Esophagus squamous epithelium (tissue), 5 donors: ENCODE data around the gene CMTM8. TPM values are rescaled to one million over a fixed set of nuclear protein-coding genes. Genes with fewer than 3 reads are reported as not detected.

Experiments used
- DNase-seq: peaks from one replicate; lab custom pipeline; 2025; lab: John Stamatoyannopoulos, UW
- H3K27ac ChIP-seq, 4 donors: fragments of 200-600 bp; sonication (generic); one replicate each; pipeline ENCODE4 v1.5.1; 2016 to 2019; ENCODE audit warnings: mild to moderate bottlenecking in 1 of 4
- H3K27me3 ChIP-seq, 4 donors: fragments of 200-600 bp; sonication (generic); 1 replicate in 3 of 4; 2 replicates in 1 of 4; pipeline versions ENCODE4 v1.5.1 to v1.6.0; 2017 to 2021; ENCODE audit warnings: antibody characterized with exemption in 1 of 4
- H3K36me3 ChIP-seq, 3 donors: fragments of 200-600 bp; sonication (generic); one replicate each; pipeline ENCODE4 v1.5.1; 2016 to 2019
- H3K4me1 ChIP-seq, 3 donors: fragments of 200-600 bp; sonication (generic); one replicate each; pipeline ENCODE4 v1.5.1; 2017 to 2019
- H3K4me3 ChIP-seq, 4 donors: fragments of 200-600 bp; sonication (generic); 1 replicate in 3 of 4; 2 replicates in 1 of 4; pipeline ENCODE4 v1.5.1; 2016 to 2019; ENCODE audit warnings: mild to moderate bottlenecking in 2 of 4, moderate library complexity in 1 of 4
- H3K9me3 ChIP-seq, 3 donors: fragments of 200-600 bp; sonication (generic); one replicate each; pipeline ENCODE4 v1.5.1; 2016 to 2019
- CTCF ChIP-seq, 6 experiments: fragments of 450-650 bp in 4 of 6; fragments of 200-600 bp in 2 of 6; sonication (generic) in 2 of 6; IDR thresholded peaks; one replicate each; pipeline ENCODE4 v1.5.1; 2016 to 2019; ENCODE audit warnings: antibody characterized with exemption in 6 of 6, mild to moderate bottlenecking in 4 of 6, moderate library complexity in 4 of 6
- POLR2A ChIP-seq, 4 donors: fragments of 450-650 bp; IDR thresholded peaks; one replicate each; pipeline ENCODE4 v1.6.1; 2017; ENCODE audit warnings: antibody characterized with exemption in 4 of 4, mild to moderate bottlenecking in 4 of 4, moderate library complexity in 3 of 4
- WGBS, 2 donors: methylation state at CpG; one replicate each; pipeline ENCODE4 v1.1.5; 2018; 5-methylcytosine and 5-hydroxymethylcytosine counted together
- intact Hi-C: fragments of 100-400 bp; cut with DNase I; formaldehyde crosslinking; loops from one replicate; pipeline ENCODE4 v1.15.0; 2022
- total RNA-seq, 4 donors: library from RNA; depleted of rRNA; stranded (reverse); fragments of >200 nt; gene quantifications; one replicate each; pipeline ENCODE4 v1.1.0, GENCODE V29; 2016
- donor health status: DM: yes; HTN: yes; CAD: no.

Gene CMTM8
- total RNA-seq, 4 donors from 2014 or later: 3.8 to 7.4 (median 4.3) TPM

- TF ChIP-seq CTCF (IDR thresholded peaks at IDR 0.05): no peak
- TF ChIP-seq POLR2A (IDR thresholded peaks at IDR 0.05): no peak
- DNase-seq: no peak
- Histone ChIP-seq H3K27me3 (peaks cover 0 to 13% (median 0%) of the 10 kb centered on the region in 4 donors), H3K4me3 (no peak overlapping the region), H3K4me1 (no peaks in the 10 kb centered on the region), H3K36me3 (no peaks in the 10 kb centered on the region), H3K9me3 (peaks cover 0 to 5% (median 0%) of the 10 kb centered on the region in 3 donors), H3K27ac (no peak overlapping the region)
- intact Hi-C loops: no loop called here
- 78 to 86% methylated on average over 1 to 2 of the region's 2 CpGs for WGBS, 2 donors
These were observed 21.1 kb upstream of the CMTM8 start for GRCh38 chr3:32217339-32217738.

- Histone ChIP-seq H3K9me3 (peaks cover 0 to 5% (median 0%) of the 10 kb centered on the region in 3 donors), H3K4me3 (no peak overlapping the region), H3K36me3 (no peaks in the 10 kb centered on the region), H3K27me3 (peaks cover 0 to 31% (median 0%) of the 10 kb centered on the region in 4 donors), H3K4me1 (no peaks in the 10 kb centered on the region), H3K27ac (no peak overlapping the region)
- TF ChIP-seq CTCF (IDR thresholded peaks at IDR 0.05) (no peak), POLR2A (IDR thresholded peaks at IDR 0.05) (no peak)
- DNase-seq: no peak
- intact Hi-C loops: no loop called here
- 68 to 98% methylated on average over 4 of the region's 4 CpGs for WGBS, 2 donors
These were observed 18.9 kb upstream of the CMTM8 start for GRCh38 chr3:32219537-32219936.

- H3K9me3 ChIP-seq: peaks cover 0 to 5% (median 0%) of the 10 kb centered on the region in 3 donors
- H3K36me3 ChIP-seq: no peaks in the 10 kb centered on the region
- no peak for DNase-seq
- H3K27me3 ChIP-seq: peaks cover 0 to 33% (median 0%) of the 10 kb centered on the region in 4 donors
- no peaks in the 10 kb centered on the region for H3K4me1 ChIP-seq
- TF ChIP-seq CTCF (IDR thresholded peaks at IDR 0.05): no peak
- no peak for TF ChIP-seq POLR2A (IDR thresholded peaks at IDR 0.05)
- no peak overlapping the region for H3K4me3 ChIP-seq
- intact Hi-C loops: no loop called here
- H3K27ac ChIP-seq: no peak overlapping the region
- WGBS, 2 donors: 50 to 100% methylated on average over 1 of the region's 1 CpG
These were observed 18.5 kb upstream of the CMTM8 start for GRCh38 chr3:32220006-32220405.

GRCh38 chr3:32222950-32223349 is 15.5 kb upstream of the CMTM8 start:
- Histone ChIP-seq H3K4me3 (no peak overlapping the region), H3K4me1 (peaks cover 0 to 11% (median 0%) of the 10 kb centered on the region in 3 donors), H3K27ac (no peak overlapping the region), H3K9me3 (peaks cover 0 to 5% (median 0%) of the 10 kb centered on the region in 3 donors), H3K36me3 (no peaks in the 10 kb centered on the region), H3K27me3 (peaks cover 0 to 49% (median 0%) of the 10 kb centered on the region in 4 donors)
- intact Hi-C loops: no loop called here
- no peak for TF ChIP-seq POLR2A (IDR thresholded peaks at IDR 0.05)
- no peak for TF ChIP-seq CTCF (IDR thresholded peaks at IDR 0.05)
- 84 to 88% methylated on average over 2 to 3 of the region's 3 CpGs for WGBS, 2 donors
- DNase-seq: no peak

GRCh38 chr3:32224016-32224516 is 14.4 kb upstream of the CMTM8 start:
- intact Hi-C loops: no loop called here
- no peak overlapping the region for H3K4me3 ChIP-seq
- peaks cover 0 to 11% (median 0%) of the 10 kb centered on the region in 3 donors for H3K4me1 ChIP-seq
- no peak overlapping the region for H3K27ac ChIP-seq
- TF ChIP-seq CTCF (IDR thresholded peaks at IDR 0.05): no peak
- TF ChIP-seq POLR2A (IDR thresholded peaks at IDR 0.05): no peak
- peaks cover 0 to 5% (median 0%) of the 10 kb centered on the region in 3 donors for H3K9me3 ChIP-seq
- no peaks in the 10 kb centered on the region for H3K36me3 ChIP-seq
- H3K27me3 ChIP-seq: peaks cover 0 to 40% (median 0%) of the 10 kb centered on the region in 4 donors
- no peak for DNase-seq
- 63 to 72% methylated on average over 4 of the region's 5 CpGs for WGBS, 2 donors
